Kidney tubule cell (primary cell): Measurements from ENCODE around the gene HSD11B2.

Experiments
- DNase-seq: peaks from one replicate; pipeline ENCODE4 v3.0.0-alpha.2; 2018; ENCODE audit warnings: low spot score

HSD11B2 gene

GRCh38 chr16:67435758-67436164 is 4.8 kb downstream of the HSD11B2 start:
- no peak for DNase-seq

- no peak for DNase-seq
Measured at GRCh38 chr16:67436640-67437193, 5.8 kb downstream of the HSD11B2 start.

- no peak for DNase-seq
Measured at GRCh38 chr16:67437513-67437912, 6.6 kb downstream of the HSD11B2 start.

GRCh38 chr16:67438098-67438791 is 7.3 kb downstream of the HSD11B2 start:
- no peak for DNase-seq

- DNase-seq: no peak
Measured at GRCh38 chr16:67438824-67439393, 8.0 kb downstream of the HSD11B2 start.

GRCh38 chr16:67441271-67441753 is 10.4 kb downstream of the HSD11B2 start:
- peak; percentile 50 for DNase-seq

GRCh38 chr16:67441907-67442306 is 11.0 kb downstream of the HSD11B2 start:
- no peak for DNase-seq

- no peak for DNase-seq
Measured at GRCh38 chr16:67442581-67443255, 11.8 kb downstream of the HSD11B2 start.

- no peak for DNase-seq
Measured at GRCh38 chr16:67443265-67443664, 12.3 kb downstream of the HSD11B2 start.

- peak; percentile 67 for DNase-seq
Measured at GRCh38 chr16:67444259-67445125, 13.6 kb downstream of the HSD11B2 start.

- DNase-seq: no peak
Measured at GRCh38 chr16:67445126-67445426, 14.2 kb downstream of the HSD11B2 start.

- DNase-seq: no peak
Measured at GRCh38 chr16:67445441-67445912, 14.6 kb downstream of the HSD11B2 start.

- DNase-seq: no peak
Measured at GRCh38 chr16:67445913-67446907, 15.3 kb downstream of the HSD11B2 start.

- DNase-seq: no peak
Measured at GRCh38 chr16:67446968-67447507, 16.1 kb downstream of the HSD11B2 start.

GRCh38 chr16:67447508-67448076 is 16.7 kb downstream of the HSD11B2 start:
- DNase-seq: peak; percentile 63

GRCh38 chr16:67448580-67448979 is 17.7 kb downstream of the HSD11B2 start:
- no peak for DNase-seq

- no peak for DNase-seq
Measured at GRCh38 chr16:67449336-67449735, 18.4 kb downstream of the HSD11B2 start.

GRCh38 chr16:67449739-67450138 is 18.8 kb downstream of the HSD11B2 start:
- DNase-seq: no peak

- no peak for DNase-seq
Measured at GRCh38 chr16:67451061-67451703, 20.3 kb downstream of the HSD11B2 start.
